GM23338 (cell line): ENCODE results near the gene ADORA1. TPM values are rescaled to one million over a fixed set of nuclear protein-coding genes. Genes with fewer than 3 reads are reported as not detected.

Experiments used
- ATAC-seq: fragments of 200-7000 bp; cut with Tn5 transposase; 3 replicates; pipeline ENCODE4 v1.9.1; 2020
- DNase-seq: peaks from one replicate; pipeline ENCODE4 v3.0.0-alpha.2; 2015; ENCODE audit warnings: low spot score
- H2AFZ ChIP-seq: fragments of 200-600 bp; sonication (generic); 2 replicates; pipeline ENCODE4 v1.8.0; 2016; ENCODE audit warnings: antibody characterized with exemption, mild to moderate bottlenecking, moderate library complexity
- H3F3A ChIP-seq: fragments of 200-600 bp; sonication (generic); replicated peaks from 2 replicates; pipeline ENCODE4 v1.8.0; 2017; ENCODE audit warnings: antibody characterized with exemption, mixed run types, low read depth
- H3K27ac ChIP-seq: fragments of 200-600 bp; sonication (generic); 2 replicates; pipeline ENCODE4 v1.6.1; 2016; ENCODE audit warnings: low read depth
- H3K27me3 ChIP-seq: fragments of 200-600 bp; sonication (generic); 2 replicates; pipeline ENCODE4 v1.8.0; 2016; ENCODE audit warnings: mild to moderate bottlenecking, mixed run types, moderate library complexity; ENCODE audit not compliant: insufficient read depth
- H3K36me3 ChIP-seq: fragments of 200-600 bp; sonication (generic); 2 replicates; pipeline ENCODE4 v1.8.0; 2016; ENCODE audit warnings: mild to moderate bottlenecking; ENCODE audit not compliant: insufficient read depth
- H3K4me1 ChIP-seq: fragments of 200-600 bp; sonication (generic); 2 replicates; pipeline ENCODE4 v1.8.0; 2016; ENCODE audit warnings: mild to moderate bottlenecking, moderate library complexity; ENCODE audit not compliant: insufficient read depth
- H3K4me2 ChIP-seq: fragments of 200-600 bp; sonication (generic); 2 replicates; pipeline ENCODE4 v1.7.1; 2017; ENCODE audit warnings: mixed run types
- H3K4me3 ChIP-seq: fragments of 200-600 bp; sonication (generic); 2 replicates; pipeline ENCODE4 v1.6.1; 2016; ENCODE audit warnings: mixed run types
- H3K79me2 ChIP-seq: fragments of 200-600 bp; sonication (generic); replicated peaks from 2 replicates; pipeline ENCODE4 v1.8.0; 2017; ENCODE audit warnings: mild to moderate bottlenecking; ENCODE audit not compliant: insufficient read depth
- H3K9me2 ChIP-seq: fragments of 200-600 bp; sonication (generic); 2 replicates; pipeline ENCODE4 v1.8.0; 2017; ENCODE audit not compliant: insufficient read depth
- H4K20me1 ChIP-seq: fragments of 200-600 bp; sonication (generic); replicated peaks from 2 replicates; pipeline ENCODE4 v1.8.0; 2017; ENCODE audit warnings: mild to moderate bottlenecking; ENCODE audit not compliant: insufficient read depth
- H3K27ac Mint-ChIP-seq: 2 replicates; pipeline ENCODE4 v1.8.0; 2020; ENCODE audit warnings: inconsistent platforms, mild to moderate bottlenecking, moderate library complexity, mixed read lengths
- H3K27me3 Mint-ChIP-seq: 3 replicates; pipeline ENCODE4 v1.8.0; 2022; ENCODE audit warnings: low read depth, mild to moderate bottlenecking, moderate library complexity, mixed read lengths, inconsistent platforms; ENCODE audit not compliant: insufficient read depth, poor library complexity
- H3K36me3 Mint-ChIP-seq: 3 replicates; pipeline ENCODE4 v1.8.0; 2021; ENCODE audit warnings: low read depth, mild to moderate bottlenecking, inconsistent platforms, moderate library complexity, mixed read lengths
- H3K4me1 Mint-ChIP-seq: 3 replicates; pipeline ENCODE4 v1.8.0; 2020; ENCODE audit warnings: mild to moderate bottlenecking, inconsistent platforms, mixed read lengths
- H3K4me3 Mint-ChIP-seq: 3 replicates; pipeline ENCODE4 v1.8.0; 2021; ENCODE audit warnings: moderate library complexity, mild to moderate bottlenecking, inconsistent platforms, mixed read lengths
- H3K9me3 Mint-ChIP-seq: 3 replicates; pipeline ENCODE4 v1.8.0; 2020; ENCODE audit warnings: moderate library complexity, mild to moderate bottlenecking, inconsistent platforms, mixed read lengths
- CREB1 ChIP-seq: fragments of 250-450 bp; sonication (Bioruptor Pico); IDR thresholded peaks from 2 replicates; pipeline ENCODE4 v1.5.0; 2020; ENCODE audit warnings: low read depth, mild to moderate bottlenecking, moderate library complexity
- EZH2phosphoT487 ChIP-seq: fragments of 200-600 bp; sonication (generic); IDR thresholded peaks from one replicate; pipeline ENCODE4 v1.8.1; 2018; ENCODE audit warnings: antibody characterized with exemption; ENCODE audit not compliant: unreplicated experiment
- JUNB ChIP-seq: IDR thresholded peaks from one replicate; pipeline ENCODE4 v1.6.1; 2016; ENCODE audit warnings: antibody characterized with exemption; ENCODE audit not compliant: unreplicated experiment
- POLR2AphosphoS5 ChIP-seq: IDR thresholded peaks from 2 replicates; pipeline ENCODE4 v1.6.1; 2016; ENCODE audit warnings: antibody characterized with exemption, low read depth
- STAT1 ChIP-seq: IDR thresholded peaks from one replicate; pipeline ENCODE4 v1.6.1; 2016; ENCODE audit warnings: antibody characterized with exemption; ENCODE audit not compliant: unreplicated experiment
- ZNF331 ChIP-seq: fragments of 250-450 bp; sonication (Bioruptor Pico); IDR thresholded peaks from 2 replicates; pipeline ENCODE4 v1.5.0; 2020; ENCODE audit warnings: low read depth, mild to moderate bottlenecking, moderate library complexity
- ZNF462 ChIP-seq: fragments of 250-450 bp; sonication (Bioruptor Pico); IDR thresholded peaks from 2 replicates; pipeline ENCODE4 v1.5.0; 2020; ENCODE audit warnings: mild to moderate bottlenecking, moderate library complexity
- polyA plus RNA-seq: library from polyadenylated mRNA; unstranded; fragments of >200 nt; fragmentation: Nextera tagmentation; extraction: Ambion mirVana; gene quantifications from 2 replicates; pipeline ENCODE4 v1.2.1, GENCODE V29; 2016
- total RNA-seq: library from RNA; depleted of rRNA; stranded (reverse); fragments of >200 nt; shearing (Covaris generic); gene quantifications from 2 replicates; pipeline ENCODE4 v1.2.3, GENCODE V29; 2014
- TF ChIP-seq, protein P1 (sequence below): IDR thresholded peaks from one replicate; pipeline ENCODE4 v1.6.1; 2018; ENCODE audit warnings: antibody characterized with exemption; ENCODE audit not compliant: unreplicated experiment

Gene ADORA1
- total and polyA plus RNA-seq, 2 experiments from 2014 or later, result 0.63 to 1.8 TPM

DNA sequence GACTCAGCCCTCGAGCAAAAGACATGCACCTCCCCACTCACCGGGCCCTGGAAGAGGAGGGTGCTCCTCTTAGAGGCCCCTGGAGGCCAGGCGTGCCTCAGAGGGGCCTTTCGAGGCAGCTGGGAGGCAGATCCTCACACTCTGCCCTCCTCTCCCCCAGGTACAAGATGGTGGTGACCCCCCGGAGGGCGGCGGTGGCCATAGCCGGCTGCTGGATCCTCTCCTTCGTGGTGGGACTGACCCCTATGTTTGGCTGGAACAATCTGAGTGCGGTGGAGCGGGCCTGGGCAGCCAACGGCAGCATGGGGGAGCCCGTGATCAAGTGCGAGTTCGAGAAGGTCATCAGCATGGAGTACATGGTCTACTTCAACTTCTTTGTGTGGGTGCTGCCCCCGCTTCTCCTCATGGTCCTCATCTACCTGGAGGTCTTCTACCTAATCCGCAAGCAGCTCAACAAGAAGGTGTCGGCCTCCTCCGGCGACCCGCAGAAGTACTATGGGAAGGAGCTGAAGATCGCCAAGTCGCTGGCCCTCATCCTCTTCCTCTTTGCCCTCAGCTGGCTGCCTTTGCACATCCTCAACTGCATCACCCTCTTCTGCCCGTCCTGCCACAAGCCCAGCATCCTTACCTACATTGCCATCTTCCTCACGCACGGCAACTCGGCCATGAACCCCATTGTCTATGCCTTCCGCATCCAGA is 37.7 kb downstream of the ADORA1 start:
- Mint-ChIP-seq H3K36me3 (no peaks in the 10 kb centered on the region; the same call in 2 of the 3 replicates), H3K4me3 (no peak overlapping the region), H3K27me3 (peaks cover 10% of the 10 kb centered on the region), H3K9me3 (no peaks in the 10 kb centered on the region), H3K4me1 (peaks cover 2% of the 10 kb centered on the region; the same call in 1 of the 3 replicates), H3K27ac (no peak overlapping the region)
- Histone ChIP-seq H3K27ac (no peak overlapping the region), H3K4me3 (no peak overlapping the region), H3K4me1 (no peaks in the 10 kb centered on the region), H3K9me2 (no peaks in the 10 kb centered on the region), H3K4me2 (no peak overlapping the region), H3K27me3 (no peaks in the 10 kb centered on the region), H3F3A (no peaks in the 10 kb centered on the region), H3K36me3 (no peaks in the 10 kb centered on the region), H3K79me2 (no peaks in the 10 kb centered on the region), H4K20me1 (no peaks in the 10 kb centered on the region), H2AFZ (no peak overlapping the region)
- no peak for TF ChIP-seq ZNF462 (CRISPR knock-in tag)
- TF ChIP-seq, protein P1, sequence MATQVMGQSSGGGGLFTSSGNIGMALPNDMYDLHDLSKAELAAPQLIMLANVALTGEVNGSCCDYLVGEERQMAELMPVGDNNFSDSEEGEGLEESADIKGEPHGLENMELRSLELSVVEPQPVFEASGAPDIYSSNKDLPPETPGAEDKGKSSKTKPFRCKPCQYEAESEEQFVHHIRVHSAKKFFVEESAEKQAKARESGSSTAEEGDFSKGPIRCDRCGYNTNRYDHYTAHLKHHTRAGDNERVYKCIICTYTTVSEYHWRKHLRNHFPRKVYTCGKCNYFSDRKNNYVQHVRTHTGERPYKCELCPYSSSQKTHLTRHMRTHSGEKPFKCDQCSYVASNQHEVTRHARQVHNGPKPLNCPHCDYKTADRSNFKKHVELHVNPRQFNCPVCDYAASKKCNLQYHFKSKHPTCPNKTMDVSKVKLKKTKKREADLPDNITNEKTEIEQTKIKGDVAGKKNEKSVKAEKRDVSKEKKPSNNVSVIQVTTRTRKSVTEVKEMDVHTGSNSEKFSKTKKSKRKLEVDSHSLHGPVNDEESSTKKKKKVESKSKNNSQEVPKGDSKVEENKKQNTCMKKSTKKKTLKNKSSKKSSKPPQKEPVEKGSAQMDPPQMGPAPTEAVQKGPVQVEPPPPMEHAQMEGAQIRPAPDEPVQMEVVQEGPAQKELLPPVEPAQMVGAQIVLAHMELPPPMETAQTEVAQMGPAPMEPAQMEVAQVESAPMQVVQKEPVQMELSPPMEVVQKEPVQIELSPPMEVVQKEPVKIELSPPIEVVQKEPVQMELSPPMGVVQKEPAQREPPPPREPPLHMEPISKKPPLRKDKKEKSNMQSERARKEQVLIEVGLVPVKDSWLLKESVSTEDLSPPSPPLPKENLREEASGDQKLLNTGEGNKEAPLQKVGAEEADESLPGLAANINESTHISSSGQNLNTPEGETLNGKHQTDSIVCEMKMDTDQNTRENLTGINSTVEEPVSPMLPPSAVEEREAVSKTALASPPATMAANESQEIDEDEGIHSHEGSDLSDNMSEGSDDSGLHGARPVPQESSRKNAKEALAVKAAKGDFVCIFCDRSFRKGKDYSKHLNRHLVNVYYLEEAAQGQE, result no peak
- no peak for TF ChIP-seq ZNF331
- no peak for TF ChIP-seq POLR2AphosphoS5
- TF ChIP-seq CREB1 (CRISPR knock-in tag), result no peak
- no peak for TF ChIP-seq EZH2phosphoT487
- no peak for TF ChIP-seq JUNB
- TF ChIP-seq STAT1, result no peak
- ATAC-seq (no peak), DNase-seq (no peak)
